Measurements from ENCODE around the gene GTF2I.

DNA sequence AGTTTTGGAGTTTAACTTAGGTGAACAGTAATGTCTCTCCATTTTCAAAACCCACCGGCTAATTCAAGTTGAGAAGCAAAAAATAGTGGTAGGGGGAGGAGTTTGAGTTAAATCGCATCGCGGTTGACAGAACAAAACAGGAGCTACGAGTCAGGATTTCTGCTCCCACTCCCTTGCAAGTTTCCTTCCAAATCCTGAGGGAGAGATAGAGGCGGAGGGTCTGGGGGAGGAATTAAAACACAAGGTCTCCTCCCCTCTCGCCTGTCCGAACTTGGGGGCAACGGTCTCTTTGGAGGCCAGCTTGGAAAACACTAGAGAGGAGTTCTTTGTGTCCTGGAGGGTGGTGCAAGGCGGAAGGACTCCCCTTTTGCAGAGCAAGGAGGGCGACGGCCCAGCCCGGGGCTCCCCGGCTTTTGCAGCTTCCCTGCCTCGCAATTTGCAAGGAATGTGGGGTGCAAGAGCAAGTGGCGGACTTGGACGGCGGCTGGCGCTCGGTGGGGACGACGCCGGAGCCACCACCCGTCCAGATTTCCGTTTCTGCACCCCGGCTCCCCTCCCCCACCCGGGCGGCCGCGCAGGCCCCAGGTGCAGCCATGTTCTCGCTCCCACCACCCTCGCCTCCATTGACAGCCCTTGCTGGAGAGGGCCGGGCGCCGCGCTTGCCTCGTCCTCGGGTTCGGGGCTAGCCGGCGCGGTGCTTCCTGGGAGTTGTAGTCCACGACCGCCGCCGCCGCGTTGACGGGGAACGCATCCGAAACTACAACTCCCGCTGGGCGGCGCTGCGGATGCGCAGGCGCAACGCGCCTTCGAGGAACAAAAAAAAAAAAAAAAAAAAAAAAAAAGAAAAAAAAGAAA is 454 bp upstream of the GTF2I start:
- TF ChIP-seq CTCF (IDR thresholded peaks at IDR 0.05) (peak in 1 of 2 donors; percentile 26), POLR2A (IDR thresholded peaks at IDR 0.05) (no peak)
